Right atrium auricular region (tissue), 2 donors: Measurements from ENCODE around the gene MRPL12. TPM values are rescaled to one million over a fixed set of nuclear protein-coding genes. Genes with fewer than 3 reads are reported as not detected.

Experiments used
- DNase-seq: peaks from one replicate; pipeline ENCODE4 v3.0.0-alpha.2; 2019; ENCODE audit warnings: low spot score
- H3K27ac ChIP-seq, 2 donors: fragments of 200-600 bp; sonication (generic); 1 replicate in 1 of 2; 2 replicates in 1 of 2; pipeline ENCODE4 v1.5.1; 2016 to 2019
- H3K27me3 ChIP-seq, 2 donors: fragments of 200-600 bp; sonication (generic); one replicate each; pipeline versions ENCODE4 v1.5.1 to v1.6.0; 2017 to 2019
- H3K36me3 ChIP-seq: fragments of 200-600 bp; sonication (generic); one replicate; pipeline ENCODE4 v1.5.1; 2016
- H3K4me1 ChIP-seq, 2 donors: fragments of 200-600 bp; sonication (generic); one replicate each; pipeline versions ENCODE4 v1.5.1 to v1.6.0; 2017 to 2019
- H3K4me3 ChIP-seq, 2 donors: fragments of 200-600 bp; sonication (generic); 1 replicate in 1 of 2; 2 replicates in 1 of 2; pipeline ENCODE4 v1.5.1; 2017 to 2019; ENCODE audit warnings: mild to moderate bottlenecking in 1 of 2, moderate library complexity in 1 of 2
- H3K9me3 ChIP-seq, 2 donors: fragments of 200-600 bp; sonication (generic); one replicate each; pipeline ENCODE4 v1.5.1; 2019
- total RNA-seq, 2 donors: library from RNA; depleted of rRNA; stranded (reverse); fragments of >200 nt; gene quantifications; one replicate each; pipeline ENCODE4 v1.1.0, GENCODE V29; 2016
- TF ChIP-seq, protein P1 (sequence below), 2 donors: fragments of 200-600 bp; sonication (generic); IDR thresholded peaks; one replicate each; pipeline ENCODE4 v1.5.1; 2019; ENCODE audit warnings: antibody characterized with exemption in 2 of 2

Gene MRPL12
- total RNA-seq, 2 donors from 2014 or later: 87.9 to 127 TPM

- Histone ChIP-seq H3K4me1 (peaks cover 0 to 20% of the 10 kb centered on the region in 2 donors), H3K9me3 (no peaks in the 10 kb centered on the region), H3K27ac (no peak overlapping the region), H3K36me3 (peaks cover 77% of the 10 kb centered on the region), H3K27me3 (no peaks in the 10 kb centered on the region), H3K4me3 (no peak overlapping the region)
- TF ChIP-seq, protein P1, sequence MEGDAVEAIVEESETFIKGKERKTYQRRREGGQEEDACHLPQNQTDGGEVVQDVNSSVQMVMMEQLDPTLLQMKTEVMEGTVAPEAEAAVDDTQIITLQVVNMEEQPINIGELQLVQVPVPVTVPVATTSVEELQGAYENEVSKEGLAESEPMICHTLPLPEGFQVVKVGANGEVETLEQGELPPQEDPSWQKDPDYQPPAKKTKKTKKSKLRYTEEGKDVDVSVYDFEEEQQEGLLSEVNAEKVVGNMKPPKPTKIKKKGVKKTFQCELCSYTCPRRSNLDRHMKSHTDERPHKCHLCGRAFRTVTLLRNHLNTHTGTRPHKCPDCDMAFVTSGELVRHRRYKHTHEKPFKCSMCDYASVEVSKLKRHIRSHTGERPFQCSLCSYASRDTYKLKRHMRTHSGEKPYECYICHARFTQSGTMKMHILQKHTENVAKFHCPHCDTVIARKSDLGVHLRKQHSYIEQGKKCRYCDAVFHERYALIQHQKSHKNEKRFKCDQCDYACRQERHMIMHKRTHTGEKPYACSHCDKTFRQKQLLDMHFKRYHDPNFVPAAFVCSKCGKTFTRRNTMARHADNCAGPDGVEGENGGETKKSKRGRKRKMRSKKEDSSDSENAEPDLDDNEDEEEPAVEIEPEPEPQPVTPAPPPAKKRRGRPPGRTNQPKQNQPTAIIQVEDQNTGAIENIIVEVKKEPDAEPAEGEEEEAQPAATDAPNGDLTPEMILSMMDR (IDR thresholded peaks at IDR 0.05): no peak
- no peak for DNase-seq
These were observed 15.2 kb upstream of the MRPL12 start for GRCh38 chr17:81687770-81688541.

DNA sequence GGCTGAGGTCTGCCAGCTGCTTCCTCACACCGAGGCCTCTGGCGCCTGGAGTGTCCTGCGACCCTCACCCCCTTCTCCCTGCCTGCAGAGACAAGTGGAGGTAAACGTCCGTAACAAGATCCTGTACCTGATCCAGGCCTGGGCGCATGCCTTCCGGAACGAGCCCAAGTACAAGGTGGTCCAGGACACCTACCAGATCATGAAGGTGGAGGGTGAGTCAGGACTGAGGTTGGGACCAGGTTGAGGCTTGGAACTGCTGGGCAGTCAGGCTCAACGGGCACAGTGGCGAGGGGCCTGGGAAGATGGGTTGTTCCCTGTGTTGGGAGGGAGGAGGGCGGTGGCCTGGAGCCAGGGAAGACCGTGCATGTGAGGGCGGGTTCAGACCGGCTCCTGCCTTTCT is 14.6 kb upstream of the MRPL12 start:
- TF ChIP-seq, protein P1 (IDR thresholded peaks at IDR 0.05): no peak
- Histone ChIP-seq H3K27me3 (no peaks in the 10 kb centered on the region), H3K4me1 (peaks cover 0 to 18% of the 10 kb centered on the region in 2 donors), H3K27ac (no peak overlapping the region), H3K4me3 (no peak overlapping the region), H3K36me3 (peaks cover 83% of the 10 kb centered on the region), H3K9me3 (no peaks in the 10 kb centered on the region)
- DNase-seq: no peak

DNA sequence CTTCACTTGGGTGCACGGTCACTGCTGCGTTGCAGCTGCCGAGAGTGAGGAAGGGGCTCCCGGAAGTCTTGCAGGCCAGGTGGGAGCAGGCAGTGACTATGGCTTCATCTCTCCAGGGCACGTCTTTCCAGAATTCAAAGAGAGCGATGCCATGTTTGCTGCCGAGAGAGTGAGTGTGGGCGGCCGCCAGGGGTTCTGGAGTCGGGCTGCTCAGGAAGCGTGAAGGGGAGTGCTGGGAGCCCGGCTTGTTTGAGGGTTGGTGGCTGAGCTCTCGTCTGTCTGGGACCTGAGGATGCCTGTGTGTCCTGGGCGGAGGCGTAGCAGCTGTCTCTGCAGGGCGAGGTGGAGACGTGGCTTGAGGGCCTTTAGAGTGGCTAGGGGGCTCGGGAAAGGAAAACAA is 13.1 kb upstream of the MRPL12 start:
- Histone ChIP-seq H3K27me3 (no peaks in the 10 kb centered on the region), H3K27ac (no peak overlapping the region), H3K9me3 (no peaks in the 10 kb centered on the region), H3K4me1 (peaks cover 0 to 10% of the 10 kb centered on the region in 2 donors), H3K4me3 (no peak overlapping the region), H3K36me3 (peaks cover 98% of the 10 kb centered on the region)
- TF ChIP-seq, protein P1 (IDR thresholded peaks at IDR 0.05): no peak
- no peak for DNase-seq

DNA sequence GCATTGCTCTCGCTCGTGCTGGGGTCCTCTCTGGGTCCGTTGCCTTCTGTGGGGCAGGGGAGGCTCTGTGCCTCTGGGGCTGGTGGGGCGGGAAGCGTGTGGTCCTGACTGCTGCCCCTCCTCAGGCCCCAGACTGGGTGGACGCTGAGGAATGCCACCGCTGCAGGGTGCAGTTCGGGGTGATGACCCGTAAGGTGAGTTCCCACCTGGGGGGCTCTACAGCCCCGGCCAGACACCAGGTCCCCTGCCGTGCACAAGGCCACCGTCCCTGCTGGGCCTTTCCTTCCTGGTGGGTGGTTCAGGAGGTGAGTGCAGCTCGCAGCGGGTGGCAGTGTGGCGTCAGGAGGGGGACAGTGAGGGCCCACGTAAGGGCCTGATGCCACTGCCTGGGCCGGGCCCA is 12.6 kb upstream of the MRPL12 start:
- H3K36me3 ChIP-seq: peaks cover 100% of the 10 kb centered on the region
- no peak for DNase-seq

GRCh38 chr17:81691196-81691595 is 12.0 kb upstream of the MRPL12 start:
- H3K27ac ChIP-seq: no peak overlapping the region
- no peaks in the 10 kb centered on the region for H3K27me3 ChIP-seq
- H3K4me3 ChIP-seq: no peak overlapping the region
- TF ChIP-seq, protein P1 (IDR thresholded peaks at IDR 0.05): no peak
- no peaks in the 10 kb centered on the region for H3K9me3 ChIP-seq
- H3K36me3 ChIP-seq: peaks cover 100% of the 10 kb centered on the region
- no peaks in the 10 kb centered on the region for H3K4me1 ChIP-seq
- DNase-seq: no peak

More for the DNA sequence above, 12.6 kb upstream of the MRPL12 start:
- Histone ChIP-seq H3K4me3 (no peak overlapping the region), H3K4me1 (peaks cover 0 to 5% of the 10 kb centered on the region in 2 donors), H3K9me3 (no peaks in the 10 kb centered on the region), H3K27ac (no peak overlapping the region), H3K27me3 (no peaks in the 10 kb centered on the region)
- TF ChIP-seq, protein P1 (IDR thresholded peaks at IDR 0.05): no peak
